HEK293T (cell line): ENCODE results near the gene SLAMF9.

Source experiments
- BHLHE40 ChIP-seq: fragments of 450-650 bp; IDR thresholded peaks from 2 replicates; pipeline ENCODE4 v1.6.1; 2016; ENCODE audit warnings: mild to moderate bottlenecking, moderate library complexity, borderline replicate concordance
- ELF4 ChIP-seq: fragments of 450-650 bp; IDR thresholded peaks from 2 replicates; pipeline ENCODE4 v1.6.1; 2017; ENCODE audit warnings: antibody characterized with exemption
- FOXA1 ChIP-seq: fragments of 450-650 bp; IDR thresholded peaks from 2 replicates; pipeline ENCODE4 v1.6.1; 2016; ENCODE audit warnings: mild to moderate bottlenecking
- FOXK2 ChIP-seq: fragments of 450-650 bp; IDR thresholded peaks from 2 replicates; pipeline ENCODE4 v1.6.1; 2016; ENCODE audit warnings: mild to moderate bottlenecking
- FOXM1 ChIP-seq: fragments of 450-650 bp; IDR thresholded peaks from 2 replicates; pipeline ENCODE4 v1.6.1; 2017; ENCODE audit warnings: mild to moderate bottlenecking, borderline replicate concordance
- SP1 ChIP-seq: fragments of 450-650 bp; IDR thresholded peaks from 2 replicates; pipeline ENCODE4 v1.6.1; 2017
- SUZ12 ChIP-seq: fragments of 450-650 bp; IDR thresholded peaks from 2 replicates; pipeline ENCODE4 v1.6.1; 2016; ENCODE audit warnings: mild to moderate bottlenecking
- TF ChIP-seq, protein P1 (sequence below): fragments of 450-650 bp; IDR thresholded peaks from 2 replicates; pipeline ENCODE4 v1.6.1; 2016

DNA sequence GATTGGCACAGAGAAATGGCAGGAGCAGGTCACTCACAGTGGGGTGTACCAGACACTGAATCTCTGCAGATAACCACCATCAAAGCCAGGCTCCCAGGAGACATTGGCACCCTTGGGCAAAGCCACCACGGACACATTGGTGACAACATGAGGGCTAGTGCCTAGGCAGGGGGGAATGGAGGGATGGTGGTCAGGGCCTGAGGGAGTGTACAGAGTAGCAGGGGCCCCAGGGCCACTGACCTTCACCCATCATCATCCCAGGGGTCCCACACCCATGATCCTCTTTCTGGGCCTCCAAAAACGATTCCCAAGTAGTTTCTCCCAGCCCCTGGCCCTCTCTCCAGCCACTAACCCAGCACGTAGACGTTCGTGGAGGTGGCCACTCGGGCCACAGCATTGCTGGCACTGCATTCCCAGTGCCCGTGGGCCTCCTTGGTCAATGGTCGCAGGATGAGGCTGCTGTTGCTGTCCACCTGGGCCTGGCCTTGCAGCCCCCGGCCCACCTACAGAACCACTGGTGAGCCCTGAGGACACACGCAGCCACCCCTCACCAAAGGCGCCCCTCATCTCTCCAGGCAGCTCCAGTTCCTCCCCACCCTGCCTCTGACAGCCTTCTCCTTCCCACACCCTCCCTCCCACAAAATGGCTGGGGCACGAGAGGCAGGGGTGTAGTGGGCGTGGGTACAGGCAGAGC is 22.8 kb downstream of the SLAMF9 start:
- no peak for TF ChIP-seq SUZ12
- TF ChIP-seq, protein P1, sequence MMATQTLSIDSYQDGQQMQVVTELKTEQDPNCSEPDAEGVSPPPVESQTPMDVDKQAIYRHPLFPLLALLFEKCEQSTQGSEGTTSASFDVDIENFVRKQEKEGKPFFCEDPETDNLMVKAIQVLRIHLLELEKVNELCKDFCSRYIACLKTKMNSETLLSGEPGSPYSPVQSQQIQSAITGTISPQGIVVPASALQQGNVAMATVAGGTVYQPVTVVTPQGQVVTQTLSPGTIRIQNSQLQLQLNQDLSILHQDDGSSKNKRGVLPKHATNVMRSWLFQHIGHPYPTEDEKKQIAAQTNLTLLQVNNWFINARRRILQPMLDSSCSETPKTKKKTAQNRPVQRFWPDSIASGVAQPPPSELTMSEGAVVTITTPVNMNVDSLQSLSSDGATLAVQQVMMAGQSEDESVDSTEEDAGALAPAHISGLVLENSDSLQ, result no peak
- TF ChIP-seq FOXM1, result no peak
- TF ChIP-seq FOXK2, result no peak
- no peak for TF ChIP-seq BHLHE40
- no peak for TF ChIP-seq SP1
- no peak for TF ChIP-seq ELF4
- TF ChIP-seq FOXA1, result no peak
